ENCODE measurements around the gene LRRC7. TPM values are rescaled to one million over a fixed set of nuclear protein-coding genes. Genes with fewer than 3 reads are reported as not detected.

Gene LRRC7
- total and polyA plus RNA-seq, 2 donors from 2014 or later = 0.19 to 0.37 TPM

DNA sequence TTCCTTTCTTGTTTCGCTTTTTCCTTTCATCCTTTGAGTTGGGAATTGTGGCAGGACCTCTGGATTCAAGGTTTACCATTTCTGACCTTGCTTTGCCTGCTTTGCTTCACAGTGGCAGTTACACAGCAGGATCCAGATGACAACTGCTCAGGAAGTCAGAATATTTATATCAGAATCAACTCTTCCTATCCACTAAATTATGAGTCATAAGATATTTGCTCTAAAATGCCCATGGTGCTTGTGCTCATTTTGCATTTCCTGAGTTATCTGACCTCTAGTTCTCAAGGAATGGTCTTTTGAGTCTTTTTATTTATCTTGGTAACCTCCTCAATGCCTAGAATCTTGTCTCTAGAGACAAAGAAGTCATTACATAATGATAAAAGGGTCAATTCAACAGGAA is 290.8 kb downstream of the LRRC7 start:
- no peaks in the 10 kb centered on the region for H3K9me3 ChIP-seq (ENCODE audit: control insufficient read depth in 2 of 3, insufficient read depth in 1 of 3, low read length in 3 of 3)
- no peak overlapping the region for H3K4me3 ChIP-seq (ENCODE audit: low read length in 3 of 3)
- no peaks in the 10 kb centered on the region for H3K27me3 ChIP-seq (ENCODE audit: control insufficient read depth, insufficient read depth, low read length)
- H3K27ac ChIP-seq (ENCODE audit: low read depth in 2 of 2, low read length in 2 of 2) = no peak overlapping the region
- H3K36me3 ChIP-seq (ENCODE audit: control insufficient read depth in 2 of 3, insufficient read depth in 3 of 3, low read length in 3 of 3) = no peaks in the 10 kb centered on the region
- no peaks in the 10 kb centered on the region for H3K4me1 ChIP-seq (ENCODE audit: control insufficient read depth in 2 of 3, insufficient read depth in 2 of 3, low read depth in 1 of 3, low read length in 3 of 3)
- DNase-seq (no peak), FAIRE-seq (no peak)
- intact Hi-C loops (cut with DNase I) = no loop called here
- TF ChIP-seq, protein P1, sequence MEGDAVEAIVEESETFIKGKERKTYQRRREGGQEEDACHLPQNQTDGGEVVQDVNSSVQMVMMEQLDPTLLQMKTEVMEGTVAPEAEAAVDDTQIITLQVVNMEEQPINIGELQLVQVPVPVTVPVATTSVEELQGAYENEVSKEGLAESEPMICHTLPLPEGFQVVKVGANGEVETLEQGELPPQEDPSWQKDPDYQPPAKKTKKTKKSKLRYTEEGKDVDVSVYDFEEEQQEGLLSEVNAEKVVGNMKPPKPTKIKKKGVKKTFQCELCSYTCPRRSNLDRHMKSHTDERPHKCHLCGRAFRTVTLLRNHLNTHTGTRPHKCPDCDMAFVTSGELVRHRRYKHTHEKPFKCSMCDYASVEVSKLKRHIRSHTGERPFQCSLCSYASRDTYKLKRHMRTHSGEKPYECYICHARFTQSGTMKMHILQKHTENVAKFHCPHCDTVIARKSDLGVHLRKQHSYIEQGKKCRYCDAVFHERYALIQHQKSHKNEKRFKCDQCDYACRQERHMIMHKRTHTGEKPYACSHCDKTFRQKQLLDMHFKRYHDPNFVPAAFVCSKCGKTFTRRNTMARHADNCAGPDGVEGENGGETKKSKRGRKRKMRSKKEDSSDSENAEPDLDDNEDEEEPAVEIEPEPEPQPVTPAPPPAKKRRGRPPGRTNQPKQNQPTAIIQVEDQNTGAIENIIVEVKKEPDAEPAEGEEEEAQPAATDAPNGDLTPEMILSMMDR (IDR thresholded peaks at IDR 0.05; ENCODE audit: borderline replicate concordance, extremely low read depth, insufficient read depth) = no peak
- no peak overlapping the region for H3K9ac ChIP-seq (ENCODE audit: low read length in 3 of 3)

DNA sequence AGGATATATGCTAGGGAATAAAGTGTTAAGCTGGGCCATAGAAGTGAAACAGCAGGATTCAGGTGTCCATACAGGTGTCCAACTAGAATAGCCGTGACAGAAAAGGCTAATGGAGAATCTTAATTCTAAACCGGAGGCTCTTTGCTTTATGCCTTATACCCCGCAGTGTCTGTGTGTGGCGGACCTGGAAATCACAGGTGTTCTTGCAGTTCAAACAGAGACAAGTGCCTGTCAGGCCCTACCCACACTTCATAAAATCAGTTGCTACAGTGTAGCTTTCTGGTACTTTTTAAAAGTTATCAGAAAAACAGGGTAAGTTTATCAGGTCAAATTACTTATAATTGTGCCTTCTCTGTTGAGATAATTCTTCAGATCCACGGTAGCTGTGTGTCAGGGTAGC is 293.9 kb downstream of the LRRC7 start:
- H3K4me3 ChIP-seq (ENCODE audit: low read length in 3 of 3) = no peak overlapping the region
- no peak for DNase-seq
- no peaks in the 10 kb centered on the region for H3K36me3 ChIP-seq (ENCODE audit: control insufficient read depth in 2 of 3, insufficient read depth in 3 of 3, low read length in 3 of 3)
- H3K27me3 ChIP-seq (ENCODE audit: control insufficient read depth, insufficient read depth, low read length) = no peaks in the 10 kb centered on the region
- H3K9me3 ChIP-seq (ENCODE audit: control insufficient read depth in 2 of 3, insufficient read depth in 1 of 3, low read length in 3 of 3) = no peaks in the 10 kb centered on the region
- no peak overlapping the region for H3K9ac ChIP-seq (ENCODE audit: low read length in 3 of 3)
- H3K4me1 ChIP-seq (ENCODE audit: control insufficient read depth in 2 of 3, insufficient read depth in 2 of 3, low read depth in 1 of 3, low read length in 3 of 3) = no peaks in the 10 kb centered on the region
- intact Hi-C loops (cut with DNase I) = no loop called here
- FAIRE-seq = no peak
- TF ChIP-seq, protein P1 (IDR thresholded peaks at IDR 0.05; ENCODE audit: borderline replicate concordance, extremely low read depth, insufficient read depth) = no peak
- no peak overlapping the region for H3K27ac ChIP-seq (ENCODE audit: low read depth in 2 of 2, low read length in 2 of 2)

DNA sequence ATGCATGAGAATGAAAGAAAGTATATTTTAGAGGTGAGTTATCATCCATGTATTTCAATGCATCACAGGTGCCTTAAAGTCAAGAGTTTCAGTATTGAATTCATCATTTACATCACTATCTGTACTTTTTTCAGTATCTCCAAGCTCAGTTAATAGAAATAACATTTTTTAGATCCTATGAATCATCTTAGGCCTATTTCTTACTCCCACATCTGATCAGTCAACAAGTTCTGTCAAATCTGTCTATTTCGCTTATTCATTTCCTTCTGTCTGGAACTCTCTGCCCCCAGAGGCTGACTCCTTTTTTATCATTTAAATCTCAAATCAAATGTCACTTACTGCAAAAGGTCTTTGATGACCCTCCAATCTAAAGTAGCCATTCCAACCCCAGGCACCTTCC is 295.2 kb downstream of the LRRC7 start:
- no peaks in the 10 kb centered on the region for H3K9me3 ChIP-seq (ENCODE audit: control insufficient read depth in 2 of 3, insufficient read depth in 1 of 3, low read length in 3 of 3)
- H3K27me3 ChIP-seq (ENCODE audit: control insufficient read depth, insufficient read depth, low read length) = no peaks in the 10 kb centered on the region
- intact Hi-C loops (cut with DNase I) = no loop called here
- H3K9ac ChIP-seq (ENCODE audit: low read length in 3 of 3) = no peak overlapping the region
- no peak for FAIRE-seq
- no peak for DNase-seq
- no peak overlapping the region for H3K27ac ChIP-seq (ENCODE audit: low read depth in 2 of 2, low read length in 2 of 2)
- no peak overlapping the region for H3K4me3 ChIP-seq (ENCODE audit: low read length in 3 of 3)
- H3K4me1 ChIP-seq (ENCODE audit: control insufficient read depth in 2 of 3, insufficient read depth in 2 of 3, low read depth in 1 of 3, low read length in 3 of 3) = no peaks in the 10 kb centered on the region
- TF ChIP-seq, protein P1 (IDR thresholded peaks at IDR 0.05; ENCODE audit: borderline replicate concordance, extremely low read depth, insufficient read depth) = no peak
- no peaks in the 10 kb centered on the region for H3K36me3 ChIP-seq (ENCODE audit: control insufficient read depth in 2 of 3, insufficient read depth in 3 of 3, low read length in 3 of 3)

DNA sequence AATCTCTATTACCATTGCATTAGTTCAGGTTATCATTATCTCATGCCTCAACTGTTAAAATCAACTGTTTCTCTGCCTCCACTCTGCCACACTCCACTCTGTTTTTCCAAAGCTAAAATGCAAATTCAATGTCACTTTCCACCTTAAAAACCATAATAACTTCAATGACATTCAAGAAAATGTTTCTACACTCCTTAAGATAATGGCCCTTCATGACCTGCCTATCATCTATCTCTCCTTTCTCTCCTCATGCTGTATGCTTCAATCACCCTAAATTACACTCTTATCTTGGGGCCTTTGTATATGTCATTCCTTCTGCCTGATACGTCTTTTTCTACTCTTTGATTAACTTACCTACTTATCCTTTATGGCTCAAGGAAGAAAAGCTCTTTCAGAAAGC is 296.0 kb downstream of the LRRC7 start:
- H3K9ac ChIP-seq (ENCODE audit: low read length in 3 of 3) = no peak overlapping the region
- DNase-seq (no peak), FAIRE-seq (no peak)
- no peaks in the 10 kb centered on the region for H3K36me3 ChIP-seq (ENCODE audit: control insufficient read depth in 2 of 3, insufficient read depth in 3 of 3, low read length in 3 of 3)
- H3K27me3 ChIP-seq (ENCODE audit: control insufficient read depth, insufficient read depth, low read length) = no peaks in the 10 kb centered on the region
- no peaks in the 10 kb centered on the region for H3K9me3 ChIP-seq (ENCODE audit: control insufficient read depth in 2 of 3, insufficient read depth in 1 of 3, low read length in 3 of 3)
- H3K4me3 ChIP-seq (ENCODE audit: low read length in 3 of 3) = no peak overlapping the region
- TF ChIP-seq, protein P1 (IDR thresholded peaks at IDR 0.05; ENCODE audit: borderline replicate concordance, extremely low read depth, insufficient read depth) = no peak
- H3K4me1 ChIP-seq (ENCODE audit: control insufficient read depth in 2 of 3, insufficient read depth in 2 of 3, low read depth in 1 of 3, low read length in 3 of 3) = no peaks in the 10 kb centered on the region
- intact Hi-C loops (cut with DNase I) = no loop called here
- H3K27ac ChIP-seq (ENCODE audit: low read depth in 2 of 2, low read length in 2 of 2) = no peak overlapping the region
